Karpas-422 (cell line): ENCODE results near the gene CCR2. TPM values are rescaled to one million over a fixed set of nuclear protein-coding genes. Genes with fewer than 3 reads are reported as not detected.
"Not testable (repeated sequence)": the region's sequence is repeated elsewhere in the genome, so short reads cannot be mapped to it uniquely, and the experiment has no call there.

Experiments used
- DNase-seq: peaks from one replicate; pipeline ENCODE4 v3.0.0-alpha.2; 2015
- H2AFZ ChIP-seq: fragments of 200-600 bp; sonication (generic); 2 replicates; pipeline ENCODE4 v1.6.1; 2014; ENCODE audit warnings: antibody characterized with exemption, low read length, mixed read lengths
- H3K27ac ChIP-seq: fragments of 200-600 bp; sonication (generic); 2 replicates; pipeline ENCODE4 v1.5.1; 2014; ENCODE audit warnings: mild to moderate bottlenecking, low read length, moderate library complexity
- H3K27me3 ChIP-seq: fragments of 200-600 bp; sonication (generic); 2 replicates; pipeline ENCODE4 v1.6.1; 2014; ENCODE audit warnings: low read length, mixed read lengths
- H3K36me3 ChIP-seq: fragments of 200-600 bp; sonication (generic); 2 replicates; pipeline ENCODE4 v1.6.1; 2014; ENCODE audit warnings: low read length, mixed read lengths; ENCODE audit not compliant: insufficient read depth
- H3K4me1 ChIP-seq: fragments of 200-600 bp; sonication (generic); 2 replicates; pipeline ENCODE4 v1.6.1; 2014; ENCODE audit warnings: mild to moderate bottlenecking, low read length, mixed read lengths
- H3K4me2 ChIP-seq: fragments of 200-600 bp; sonication (generic); 2 replicates; pipeline ENCODE4 v1.6.1; 2014; ENCODE audit warnings: low read length, low read depth, mild to moderate bottlenecking; ENCODE audit not compliant: poor library complexity, severe bottlenecking
- H3K4me3 ChIP-seq: fragments of 200-600 bp; sonication (generic); 2 replicates; pipeline ENCODE4 v1.5.1; 2014; ENCODE audit warnings: mild to moderate bottlenecking, antibody characterized with exemption, low read length, mixed read lengths
- H3K79me2 ChIP-seq: fragments of 200-600 bp; sonication (generic); 2 replicates; pipeline ENCODE4 v1.6.1; 2014; ENCODE audit warnings: mild to moderate bottlenecking, low read length, mixed read lengths
- H3K9ac ChIP-seq: fragments of 200-600 bp; sonication (generic); 2 replicates; pipeline ENCODE4 v1.6.0; 2014; ENCODE audit warnings: low read length
- H3K9me2 ChIP-seq: fragments of 200-600 bp; sonication (generic), shearing (Covaris generic); replicated peaks from 2 replicates; pipeline ENCODE4 v1.6.0; 2014; ENCODE audit warnings: mild to moderate bottlenecking, low read length, moderate library complexity; ENCODE audit not compliant: insufficient read depth
- H3K9me3 ChIP-seq: fragments of 300-700, 200-600 bp; sonication (generic); 2 replicates; pipeline ENCODE4 v1.6.1; 2014; ENCODE audit warnings: low read length, mixed read lengths
- H4K20me1 ChIP-seq: fragments of 200-600 bp; sonication (generic); 2 replicates; pipeline ENCODE4 v1.6.1; 2014; ENCODE audit warnings: mild to moderate bottlenecking, antibody characterized with exemption, low read length, low read depth; ENCODE audit not compliant: insufficient read depth
- total RNA-seq: library from RNA; depleted of rRNA; stranded (reverse); fragments of >200 nt; shearing (Covaris generic); gene quantifications from 2 replicates; pipeline ENCODE4 v1.2.3, GENCODE V29; 2014; ENCODE audit warnings: low replicate concordance

Gene CCR2
- total RNA-seq, 1 experiment from 2014 or later: not detected

DNA sequence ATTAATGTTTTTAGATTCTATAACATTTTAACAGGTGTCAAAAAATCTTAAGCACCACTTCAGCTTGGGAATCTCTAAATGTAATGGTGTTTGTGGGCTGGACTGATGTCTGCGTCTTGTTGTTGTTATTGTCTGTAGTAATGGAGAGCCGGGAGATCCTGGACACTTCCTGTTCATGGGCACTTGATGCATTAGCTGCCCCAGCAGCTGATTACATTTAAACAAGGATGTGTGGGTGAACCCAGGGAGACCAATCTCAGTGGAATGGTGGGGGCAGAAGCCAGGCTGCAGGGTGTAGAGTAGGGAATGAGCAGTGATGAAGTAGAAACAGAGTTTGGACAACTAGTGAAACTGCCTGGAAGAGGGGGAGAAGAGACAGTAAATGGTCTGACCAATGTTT, 45.2 kb downstream of the CCR2 start:
- Histone ChIP-seq H3K27ac (no peak overlapping the region), H3K27me3 (no peaks in the 10 kb centered on the region), H3K9ac (no peak overlapping the region), H3K9me3 (no peaks in the 10 kb centered on the region), H3K9me2 (no peaks in the 10 kb centered on the region), H2AFZ (no peak overlapping the region), H3K4me1 (no peaks in the 10 kb centered on the region), H3K36me3 (no peaks in the 10 kb centered on the region), H3K4me3 (no peak overlapping the region), H3K79me2 (no peaks in the 10 kb centered on the region), H3K4me2 (no peak overlapping the region), H4K20me1 (no peaks in the 10 kb centered on the region)
- no peak for DNase-seq

DNA sequence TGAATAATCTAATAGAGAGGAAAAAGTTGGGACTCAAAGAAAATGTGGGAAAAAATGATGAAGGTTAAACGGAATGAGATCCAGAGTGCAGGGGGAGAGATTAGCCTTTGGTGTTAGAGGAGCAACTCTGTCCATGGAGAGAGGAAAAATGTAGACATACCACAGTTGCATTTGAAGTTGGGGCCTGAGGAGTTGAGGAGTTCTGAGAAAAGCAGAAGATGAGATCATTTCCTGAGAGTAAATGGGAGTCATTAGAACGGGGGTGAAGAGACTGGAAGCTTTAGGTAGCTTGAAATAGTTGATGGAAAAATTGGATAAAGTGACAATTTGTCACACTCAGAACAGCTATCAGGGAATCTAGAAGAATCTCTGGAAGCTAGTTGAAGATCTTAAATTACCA, 45.6 kb downstream of the CCR2 start:
- Histone ChIP-seq H3K27me3 (no peaks in the 10 kb centered on the region), H4K20me1 (no peaks in the 10 kb centered on the region), H3K4me1 (no peaks in the 10 kb centered on the region), H3K27ac (no peak overlapping the region), H3K4me2 (no peak overlapping the region), H2AFZ (no peak overlapping the region), H3K9me2 (no peaks in the 10 kb centered on the region), H3K4me3 (no peak overlapping the region), H3K36me3 (no peaks in the 10 kb centered on the region), H3K79me2 (no peaks in the 10 kb centered on the region), H3K9ac (no peak overlapping the region), H3K9me3 (no peaks in the 10 kb centered on the region)
- no peak for DNase-seq

DNA sequence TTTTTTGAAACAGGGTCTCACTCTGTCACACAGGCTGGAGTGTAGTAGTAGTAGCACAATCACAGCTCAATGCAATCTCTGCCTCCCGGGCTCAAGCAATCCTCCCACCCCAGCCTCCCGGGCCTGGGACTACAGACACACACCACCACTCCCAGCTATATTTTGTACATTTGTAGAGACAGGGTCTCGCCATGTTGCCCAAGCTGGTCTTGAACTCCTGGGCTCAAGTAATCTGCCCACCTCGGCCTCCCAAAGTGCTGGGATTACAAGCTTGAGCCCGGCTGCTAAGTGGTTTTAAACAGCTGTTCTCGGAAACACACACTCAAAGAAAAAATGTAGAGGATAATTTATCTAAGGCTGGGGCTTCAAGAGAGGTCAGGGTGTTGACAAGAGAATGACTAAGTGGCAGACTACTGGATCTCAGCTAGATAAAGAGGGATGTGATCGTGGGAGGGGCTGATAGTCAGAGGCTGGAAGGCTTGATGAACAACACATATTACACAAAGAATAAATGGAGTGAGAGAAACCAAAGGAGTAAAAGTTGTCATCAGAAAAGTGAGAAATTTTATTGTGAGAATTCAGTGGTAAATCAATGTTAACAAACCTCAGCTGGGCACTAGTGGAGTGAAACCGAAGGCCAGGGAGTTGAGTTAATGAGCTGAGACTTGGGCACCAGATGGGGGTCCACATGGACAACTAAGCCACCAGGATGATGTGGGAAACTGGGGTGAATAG, 46.3 kb downstream of the CCR2 start:
- Histone ChIP-seq H3K9ac (no peak overlapping the region), H3K36me3 (no peaks in the 10 kb centered on the region), H3K4me1 (no peaks in the 10 kb centered on the region), H4K20me1 (no peaks in the 10 kb centered on the region), H3K27me3 (no peaks in the 10 kb centered on the region), H3K79me2 (no peaks in the 10 kb centered on the region), H3K9me3 (no peaks in the 10 kb centered on the region), H3K4me2 (no peak overlapping the region), H2AFZ (no peak overlapping the region), H3K27ac (no peak overlapping the region), H3K4me3 (no peak overlapping the region), H3K9me2 (no peaks in the 10 kb centered on the region)
- DNase-seq: no peak

DNA sequence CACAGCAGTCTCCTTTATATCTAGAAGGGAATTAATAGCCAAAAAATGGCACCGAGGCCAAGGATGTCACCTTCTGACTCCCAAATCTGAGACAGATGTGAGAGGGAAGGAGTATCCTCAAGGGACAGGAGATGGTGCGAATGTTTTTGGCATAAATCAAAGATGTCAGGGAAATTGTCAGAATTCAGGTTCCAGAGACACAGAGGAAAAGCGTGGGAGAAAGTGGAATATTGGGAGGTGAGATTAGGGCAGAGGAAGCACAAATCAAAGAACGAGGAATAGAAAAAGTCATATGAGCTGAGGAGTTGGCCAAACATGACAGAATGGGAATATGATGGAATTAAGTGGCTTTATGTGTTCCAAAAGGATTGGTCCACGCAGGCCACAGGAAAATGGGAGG, 46.9 kb downstream of the CCR2 start:
- no peak overlapping the region for H3K4me3 ChIP-seq
- H3K27ac ChIP-seq: no peak overlapping the region
- H3K4me1 ChIP-seq: no peaks in the 10 kb centered on the region
- H2AFZ ChIP-seq: no peak overlapping the region
- H3K36me3 ChIP-seq: no peaks in the 10 kb centered on the region
- no peak for DNase-seq
- no peaks in the 10 kb centered on the region for H4K20me1 ChIP-seq
- H3K9me3 ChIP-seq: no peaks in the 10 kb centered on the region
- H3K79me2 ChIP-seq: no peaks in the 10 kb centered on the region
- H3K27me3 ChIP-seq: no peaks in the 10 kb centered on the region
- no peak overlapping the region for H3K4me2 ChIP-seq
- H3K9ac ChIP-seq: no peak overlapping the region
- no peaks in the 10 kb centered on the region for H3K9me2 ChIP-seq

- no peak for DNase-seq
- H3K9ac ChIP-seq: no peak overlapping the region
- no peaks in the 10 kb centered on the region for H4K20me1 ChIP-seq
- H3K4me1 ChIP-seq: peaks cover 3% of the 10 kb centered on the region
- H3K36me3 ChIP-seq: no peaks in the 10 kb centered on the region
- no peaks in the 10 kb centered on the region for H3K79me2 ChIP-seq
- no peaks in the 10 kb centered on the region for H3K9me2 ChIP-seq
- no peaks in the 10 kb centered on the region for H3K9me3 ChIP-seq
- no peak overlapping the region for H3K27ac ChIP-seq
- no peak overlapping the region for H2AFZ ChIP-seq
- H3K4me2 ChIP-seq: no peak overlapping the region
- H3K4me3 ChIP-seq: no peak overlapping the region
- H3K27me3 ChIP-seq: no peaks in the 10 kb centered on the region
Observed at GRCh38 chr3:46401579-46401978, 47.7 kb downstream of the CCR2 start.

- not testable (repeated sequence) for DNase-seq, H3K79me2 ChIP-seq, H3K4me2 ChIP-seq, H4K20me1 ChIP-seq, H3K9ac ChIP-seq, H2AFZ ChIP-seq, H3K4me1 ChIP-seq, H3K9me2 ChIP-seq, H3K27me3 ChIP-seq, H3K4me3 ChIP-seq, H3K36me3 ChIP-seq, H3K27ac ChIP-seq, H3K9me3 ChIP-seq
Observed at GRCh38 chr3:46402902-46403301, 49.0 kb downstream of the CCR2 start.

DNA sequence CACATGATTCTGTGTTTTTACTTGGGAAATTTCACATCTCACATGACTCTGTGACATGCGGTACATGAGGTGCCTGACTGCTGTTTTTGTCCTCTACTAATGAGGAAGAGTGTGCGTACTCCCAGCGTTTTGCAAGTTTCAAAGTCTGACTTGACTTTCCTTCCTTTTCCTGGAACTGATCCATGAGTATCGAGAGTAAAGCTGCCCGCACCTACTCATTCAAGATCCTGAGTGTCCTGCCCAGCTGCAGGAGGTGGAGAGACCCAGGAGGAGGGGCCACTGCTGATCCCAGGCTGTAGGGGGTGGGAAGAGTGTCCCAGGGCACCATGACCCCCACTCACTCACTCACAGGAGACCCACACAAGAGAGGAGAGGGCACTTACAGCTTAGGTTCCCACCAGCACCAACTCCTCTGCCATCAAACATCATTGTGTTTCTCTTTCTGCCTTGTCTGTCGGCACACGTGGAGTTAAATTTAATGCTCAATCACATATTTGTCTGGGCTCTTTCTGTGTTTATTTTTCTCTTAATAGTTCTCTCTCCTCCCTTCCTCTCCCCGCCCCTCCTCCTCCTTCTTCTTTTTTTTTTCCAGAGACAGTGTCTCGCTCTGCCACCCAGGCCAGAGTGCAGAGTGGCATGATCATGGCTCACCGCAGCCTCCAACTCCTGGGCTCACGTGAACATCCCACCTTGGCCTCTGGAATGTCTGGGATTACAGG, 51.5 kb downstream of the CCR2 start:
- Histone ChIP-seq H3K9ac (no peak overlapping the region), H3K27ac (no peak overlapping the region)

GRCh38 chr3:46406443-46406787, 52.5 kb downstream of the CCR2 start:
- H3K4me1 ChIP-seq: peaks cover 7% of the 10 kb centered on the region
- H3K9me2 ChIP-seq: no peaks in the 10 kb centered on the region
- H3K79me2 ChIP-seq: no peaks in the 10 kb centered on the region
- H3K27ac ChIP-seq: no peak overlapping the region
- H3K9me3 ChIP-seq: no peaks in the 10 kb centered on the region
- no peak overlapping the region for H2AFZ ChIP-seq
- H3K27me3 ChIP-seq: no peaks in the 10 kb centered on the region
- no peak overlapping the region for H3K9ac ChIP-seq
- no peaks in the 10 kb centered on the region for H3K36me3 ChIP-seq
- no peak overlapping the region for H3K4me3 ChIP-seq
- no peak overlapping the region for H3K4me2 ChIP-seq
- H4K20me1 ChIP-seq: no peaks in the 10 kb centered on the region
- no peak for DNase-seq

More for the DNA sequence above, 51.5 kb downstream of the CCR2 start:
- H4K20me1 ChIP-seq: no peaks in the 10 kb centered on the region
- H2AFZ ChIP-seq: no peak overlapping the region
- no peaks in the 10 kb centered on the region for H3K36me3 ChIP-seq
- no peaks in the 10 kb centered on the region for H3K27me3 ChIP-seq
- no peak overlapping the region for H3K4me3 ChIP-seq
- peaks cover 7% of the 10 kb centered on the region for H3K4me1 ChIP-seq
- no peaks in the 10 kb centered on the region for H3K9me3 ChIP-seq
- no peak overlapping the region for H3K4me2 ChIP-seq
- H3K79me2 ChIP-seq: no peaks in the 10 kb centered on the region
- H3K9me2 ChIP-seq: no peaks in the 10 kb centered on the region
- DNase-seq: no peak
